Panc1 (cell line): ENCODE results near the gene KLF15. TPM values are rescaled to one million over a fixed set of nuclear protein-coding genes. Genes with fewer than 3 reads are reported as not detected.

Source experiments
- ATAC-seq: fragments of 200-7000 bp; cut with Tn5 transposase; 2 replicates; pipeline ENCODE4 v1.9.1; 2020; ENCODE audit warnings: mild to moderate bottlenecking, moderate library complexity
- BruUV-seq: library from RNA; stranded (reverse); fragments of 400-500 nt; replicated peaks from 2 replicates; lab custom pipeline; 2021; lab: Mats Ljungman, UMichigan
- CTCF ChIA-PET: fragments of 300-600 bp; sonication (Branson Sonifier 250); formaldehyde crosslinking; loops from one replicate; lab custom pipeline; 2022; ENCODE audit warnings: antibody characterized with exemption; lab: Charles Lee
- POLR2A ChIA-PET: fragments of 300-600 bp; sonication (Branson Sonifier 250); formaldehyde crosslinking; loops from one replicate; lab custom pipeline; 2022; ENCODE audit warnings: antibody characterized with exemption; lab: Charles Lee
- DNase-seq: peaks from one replicate; pipeline ENCODE4 v3.0.0-alpha.2; 2010; ENCODE audit warnings: low read depth, low spot score
- H3K27ac ChIP-seq: 2 replicates; pipeline ENCODE4 v1.5.1; 2011; ENCODE audit warnings: mild to moderate bottlenecking, low read length, inconsistent platforms
- H3K27me3 ChIP-seq: fragments of 200-500 bp; sonication (Bioruptor generic); 2 replicates; pipeline ENCODE4 v1.6.0; 2014; ENCODE audit warnings: low read length, inconsistent platforms; ENCODE audit not compliant: control insufficient read depth, insufficient read depth
- H3K36me3 ChIP-seq: fragments of 200-500 bp; sonication (Bioruptor generic); 2 replicates; pipeline ENCODE4 v1.5.1; 2014; ENCODE audit warnings: inconsistent platforms, mild to moderate bottlenecking, low read length, moderate library complexity; ENCODE audit not compliant: control insufficient read depth, insufficient read depth
- H3K4me1 ChIP-seq: 2 replicates; pipeline ENCODE4 v1.5.1; 2011; ENCODE audit warnings: inconsistent platforms, mild to moderate bottlenecking, low read length, moderate library complexity; ENCODE audit not compliant: control insufficient read depth, insufficient read depth
- H3K4me3 ChIP-seq, 2 experiments: 2 replicates each; pipeline ENCODE4 v1.5.1; 2011 to 2012; ENCODE audit warnings: low read depth in 2 of 2, low read length in 2 of 2, mild to moderate bottlenecking in 2 of 2, inconsistent platforms in 1 of 2, moderate library complexity in 1 of 2
- H3K9me3 ChIP-seq: fragments of 200-500 bp; sonication (Bioruptor generic); 2 replicates; pipeline ENCODE4 v1.5.1; 2014; ENCODE audit warnings: low read depth, mild to moderate bottlenecking, inconsistent platforms, low read length, moderate library complexity; ENCODE audit not compliant: control insufficient read depth, insufficient read depth
- CTCF ChIP-seq: fragments of 450-650 bp; IDR thresholded peaks from 2 replicates; pipeline ENCODE4 v1.5.1; 2017; ENCODE audit warnings: mild to moderate bottlenecking
- POLR2AphosphoS5 ChIP-seq: IDR thresholded peaks from 2 replicates; pipeline ENCODE4 v1.6.1; 2012; ENCODE audit warnings: mild to moderate bottlenecking, low read depth, low read length, moderate library complexity
- REST ChIP-seq, 2 experiments: IDR thresholded peaks; 2 replicates each; pipeline ENCODE4 v1.6.1; 2011 to 2012; ENCODE audit warnings: low read depth in 2 of 2, control low read depth in 1 of 2, low read length in 1 of 2, mild to moderate bottlenecking in 1 of 2, moderate library complexity in 1 of 2; ENCODE audit not compliant: insufficient read depth in 1 of 2
- SIN3A ChIP-seq: IDR thresholded peaks from 2 replicates; pipeline ENCODE4 v1.6.1; 2012; ENCODE audit warnings: low read depth, mild to moderate bottlenecking, low read length, moderate library complexity, borderline replicate concordance; ENCODE audit not compliant: insufficient read depth
- TCF7L2 ChIP-seq: IDR thresholded peaks from 2 replicates; pipeline ENCODE4 v1.6.1; 2011; ENCODE audit warnings: mild to moderate bottlenecking, low read depth, low read length, inconsistent platforms
- in situ Hi-C: cut with HindIII; loops from 2 replicates; pipeline ENCODE4 v1.10.0; 2016; ENCODE audit warnings: low sequenced_read_pairs, low pct_unique_long_range_greater_than_20kb
- intact Hi-C: fragments of 100-400 bp; cut with micrococcal nuclease; formaldehyde crosslinking; loops from one replicate; pipeline ENCODE4 v1.10.0; 2022; ENCODE audit not compliant: unreplicated experiment
- total RNA-seq: library from RNA; stranded (reverse); gene quantifications from one replicate; pipeline ENCODE4 v1.2.1, GENCODE V29; 2021; ENCODE audit not compliant: unreplicated experiment

Gene KLF15
- total RNA-seq, 1 experiment from 2014 or later, result 0.10 TPM

- no peaks in the 10 kb centered on the region for H3K4me1 ChIP-seq
- DNase-seq (no peak), ATAC-seq (no peak)
- in situ Hi-C loops (no loop called here), intact Hi-C loops (no loop called here)
- no peaks in the 10 kb centered on the region for H3K9me3 ChIP-seq
- POLR2A ChIA-PET, result no interaction called here
- CTCF ChIA-PET, result interaction anchor here (0.7 kb wide), 1 partner anchor 256 kb away, joined by 6 read pairs; no protein-coding TSS in a partner anchor
- TF ChIP-seq POLR2AphosphoS5 (no peak), REST (IDR thresholded peaks at IDR 0.05; ENCODE audit: insufficient read depth in 1 of 2, low read depth in 2 of 2, low read length in 1 of 2) (no peak), SIN3A (no peak), CTCF (no peak), TCF7L2 (no peak)
- H3K4me3 ChIP-seq, result no peak overlapping the region
- BruUV-seq, result no TSS peak
- H3K27ac ChIP-seq, result no peak overlapping the region
- no peaks in the 10 kb centered on the region for H3K36me3 ChIP-seq
- H3K27me3 ChIP-seq, result peaks cover 8% of the 10 kb centered on the region
Observed at GRCh38 chr3:126390751-126391150, 33.5 kb upstream of the KLF15 start.

DNA sequence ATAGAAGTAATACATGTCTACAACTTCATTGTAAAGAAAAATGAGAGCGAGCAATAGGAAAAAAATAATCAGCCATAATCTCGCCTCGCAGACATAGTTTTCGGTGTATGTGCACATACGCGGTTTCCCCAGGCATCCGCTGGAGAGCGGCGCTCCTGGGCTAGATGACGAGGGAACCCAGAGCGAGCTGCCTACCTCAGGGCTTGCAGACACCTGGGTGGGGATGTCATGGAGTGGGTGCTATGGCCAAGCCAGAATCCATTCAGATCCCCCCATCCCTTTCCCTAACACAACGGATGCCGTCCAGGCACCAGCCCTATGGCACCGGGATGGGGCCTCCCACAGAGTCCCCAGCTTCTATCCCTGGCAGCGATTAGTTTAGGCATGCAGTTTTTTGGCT lies 33.0 kb upstream of the KLF15 start:
- no peak overlapping the region for H3K27ac ChIP-seq
- ChIA-PET POLR2A (no interaction called here), CTCF (interaction anchor here (0.7 kb wide), 1 partner anchor 255 kb away, joined by 6 read pairs; no protein-coding TSS in a partner anchor)
- H3K27me3 ChIP-seq, result peaks cover 8% of the 10 kb centered on the region
- H3K9me3 ChIP-seq, result no peaks in the 10 kb centered on the region
- H3K4me3 ChIP-seq, result no peak overlapping the region
- ATAC-seq (no peak), DNase-seq (no peak)
- no peaks in the 10 kb centered on the region for H3K4me1 ChIP-seq
- TF ChIP-seq TCF7L2 (no peak), POLR2AphosphoS5 (no peak), CTCF (no peak), REST (IDR thresholded peaks at IDR 0.05; ENCODE audit: insufficient read depth in 1 of 2, low read depth in 2 of 2, low read length in 1 of 2) (no peak), SIN3A (no peak)
- H3K36me3 ChIP-seq, result no peaks in the 10 kb centered on the region
- intact Hi-C loops, result no loop called here
- BruUV-seq, result no TSS peak
- in situ Hi-C loops, result no loop called here
